ENCODE results near the gene MFN2. TPM values are rescaled to one million over a fixed set of nuclear protein-coding genes. Genes with fewer than 3 reads are reported as not detected.
"Not testable (repeated sequence)": the region's sequence is repeated elsewhere in the genome, so short reads cannot be mapped to it uniquely, and the experiment has no call there.

The MFN2 gene
- total RNA-seq, 4 donors from 2014 or later, result 53.8 to 71.6 (median 58.7) TPM

- H3K36me3 ChIP-seq, result peaks cover 0 to 23% (median 0%) of the 10 kb centered on the region in 3 donors
- H3K4me1 ChIP-seq, result peaks cover 0 to 65% (median 18%) of the 10 kb centered on the region in 4 donors
- H3K27me3 ChIP-seq, result no peaks in the 10 kb centered on the region
- peak; percentile 63 to 75 for DNase-seq (ENCODE audit: low spot score in 2 of 2)
- H3K4me3 ChIP-seq, result no peak overlapping the region
- no peaks in the 10 kb centered on the region for H3K9me3 ChIP-seq
- TF ChIP-seq POLR2A (IDR thresholded peaks at IDR 0.05) (no peak), CTCF (IDR thresholded peaks at IDR 0.05) (no peak), EP300 (IDR thresholded peaks at IDR 0.05) (peak in 1 of 2 donors; percentile 53)
- H3K27ac ChIP-seq, result peak overlapping the region in 3 of 4 donors; percentile 9 to 72 (median 70)
- WGBS, 2 donors, result 34 to 56% methylated on average over 11 to 15 of the region's 15 CpGs
These were observed 41.3 kb upstream of the MFN2 start for GRCh38 chr1:11938722-11939526.

DNA sequence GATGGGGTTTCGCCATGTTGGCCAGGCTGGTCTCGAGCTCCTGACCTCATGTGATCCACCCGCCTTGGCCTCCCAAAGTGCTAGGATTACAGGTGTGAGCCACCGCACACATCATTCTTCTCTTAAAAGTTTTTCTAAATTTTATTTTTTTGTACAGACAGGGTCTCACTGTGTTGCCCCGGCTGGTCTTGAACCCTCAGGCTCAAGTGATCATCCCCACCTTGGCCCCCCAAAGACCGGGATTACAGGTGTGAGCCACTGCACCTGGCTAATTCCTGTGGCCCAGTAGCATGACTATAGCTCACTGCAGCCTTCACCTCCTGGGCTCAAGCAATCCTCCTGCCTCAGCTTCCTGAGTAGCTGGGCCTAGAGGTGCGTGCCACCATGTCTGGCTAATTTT, 40.5 kb upstream of the MFN2 start:
- 95 to 99% methylated on average over 7 of the region's 7 CpGs for WGBS, 2 donors
- H3K4me3 ChIP-seq; DNase-seq (ENCODE audit: low spot score in 2 of 2); H3K27me3 ChIP-seq; H3K9me3 ChIP-seq: not testable (repeated sequence)
- Histone ChIP-seq H3K36me3 (peaks cover 0 to 29% (median 0%) of the 10 kb centered on the region in 3 donors), H3K4me1 (peaks cover 0 to 61% (median 16%) of the 10 kb centered on the region in 4 donors), H3K27ac (peak overlapping the region in 3 of 4 donors; percentile 9 to 72 (median 48))

GRCh38 chr1:11940260-11940921, 39.9 kb upstream of the MFN2 start:
- Histone ChIP-seq H3K4me3 (no peak overlapping the region), H3K36me3 (peaks cover 0 to 31% (median 0%) of the 10 kb centered on the region in 3 donors), H3K27ac (peak overlapping the region in 1 of 4 donors; percentile 48), H3K9me3 (no peaks in the 10 kb centered on the region), H3K27me3 (no peaks in the 10 kb centered on the region), H3K4me1 (peaks cover 0 to 55% (median 12%) of the 10 kb centered on the region in 4 donors)
- no peak for TF ChIP-seq POLR2A (IDR thresholded peaks at IDR 0.05)
- TF ChIP-seq EP300 (IDR thresholded peaks at IDR 0.05), result peak in 1 of 2 donors; percentile 19
- no peak for DNase-seq (ENCODE audit: low spot score in 2 of 2)
- 61 to 71% methylated on average over 8 to 9 of the region's 9 CpGs for WGBS, 2 donors

DNA sequence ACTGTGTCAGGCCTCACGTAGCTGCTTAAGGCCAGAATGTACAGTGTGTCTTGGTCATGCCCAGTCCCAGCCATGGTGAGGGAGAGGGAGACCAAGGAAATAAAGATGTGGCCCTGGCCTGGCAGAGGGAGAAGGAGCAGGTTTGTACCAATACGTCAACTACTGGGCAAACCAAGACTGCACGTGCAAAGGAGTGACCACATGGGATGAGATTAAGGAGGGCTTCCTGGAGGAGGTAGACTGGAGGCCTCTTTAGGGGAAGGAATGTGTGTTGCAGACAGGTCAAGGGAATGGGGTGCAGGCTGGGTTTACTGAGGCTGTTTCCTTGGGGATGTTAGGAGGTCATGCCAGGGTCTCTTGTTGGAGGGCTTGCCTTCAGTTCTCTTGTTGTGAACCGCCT, 38.0 kb upstream of the MFN2 start:
- 85% methylated on average over 4 of the region's 4 CpGs for WGBS, 2 donors

DNA sequence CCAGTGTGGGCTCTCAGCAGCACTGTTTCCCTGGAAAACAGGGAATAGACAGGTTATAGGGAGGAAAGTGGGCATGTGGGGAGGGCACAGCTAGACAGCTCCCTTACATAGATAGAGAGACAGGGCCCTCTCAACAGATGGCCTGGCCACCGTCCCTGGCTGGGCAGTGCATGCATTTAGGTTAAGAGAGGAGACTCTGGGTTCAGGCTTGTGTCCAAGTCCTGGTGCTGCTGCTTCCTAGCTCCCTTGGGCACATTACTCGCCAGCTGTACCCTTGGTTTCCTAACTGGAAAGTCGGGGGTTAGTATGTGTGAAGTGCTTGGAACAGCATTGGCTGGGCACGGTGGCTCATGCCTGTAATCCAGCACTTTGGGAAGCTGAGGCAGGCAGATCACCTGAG, 36.6 kb upstream of the MFN2 start:
- H3K9me3 ChIP-seq, result no peaks in the 10 kb centered on the region
- no peak overlapping the region for H3K27ac ChIP-seq
- DNase-seq (ENCODE audit: low spot score in 2 of 2), result no peak
- H3K27me3 ChIP-seq, result no peaks in the 10 kb centered on the region
- 74% methylated on average over 4 of the region's 4 CpGs for WGBS, 2 donors
- peaks cover 0 to 27% (median 6%) of the 10 kb centered on the region in 4 donors for H3K4me1 ChIP-seq
- no peak overlapping the region for H3K4me3 ChIP-seq
- no peak for TF ChIP-seq CTCF (IDR thresholded peaks at IDR 0.05)
- TF ChIP-seq EP300 (IDR thresholded peaks at IDR 0.05), result no peak
- no peak for TF ChIP-seq POLR2A (IDR thresholded peaks at IDR 0.05)
- H3K36me3 ChIP-seq, result peaks cover 0 to 34% (median 0%) of the 10 kb centered on the region in 3 donors

More for the DNA sequence above, 38.0 kb upstream of the MFN2 start:
- H3K27ac ChIP-seq, result no peak overlapping the region
- peaks cover 0 to 38% (median 12%) of the 10 kb centered on the region in 4 donors for H3K4me1 ChIP-seq
- no peak overlapping the region for H3K4me3 ChIP-seq
- no peak for DNase-seq (ENCODE audit: low spot score in 2 of 2)
- peaks cover 0 to 29% (median 0%) of the 10 kb centered on the region in 3 donors for H3K36me3 ChIP-seq
- H3K9me3 ChIP-seq, result no peaks in the 10 kb centered on the region
- no peak for TF ChIP-seq POLR2A (IDR thresholded peaks at IDR 0.05)
- TF ChIP-seq CTCF (IDR thresholded peaks at IDR 0.05), result no peak
- no peak for TF ChIP-seq EP300 (IDR thresholded peaks at IDR 0.05)
- no peaks in the 10 kb centered on the region for H3K27me3 ChIP-seq
